Cardiac muscle cell (in vitro differentiated cells and primary cell): Measurements from ENCODE around the gene PSMD5. TPM values are rescaled to one million over a fixed set of nuclear protein-coding genes. Genes with fewer than 3 reads are reported as not detected.

Source experiments
- DNase-seq, 2 donors: peaks; one replicate each; pipeline versions ENCODE4 v3.0.0 to v3.0.0-alpha.2; 2010 to 2017; ENCODE audit warnings: low read depth in 1 of 2, low spot score in 1 of 2
- H3K27ac ChIP-seq: fragments of 200-600 bp; sonication (generic); 2 replicates; pipeline ENCODE4 v1.5.1; 2016
- H3K27me3 ChIP-seq: fragments of 200-600 bp; sonication (generic); 2 replicates; pipeline ENCODE4 v1.6.0; 2016; ENCODE audit warnings: control low read depth
- H3K36me3 ChIP-seq: fragments of 200-600 bp; sonication (generic); 2 replicates; pipeline ENCODE4 v1.5.1; 2016; ENCODE audit warnings: control low read depth
- H3K4me1 ChIP-seq: fragments of 200-600 bp; sonication (generic); 2 replicates; pipeline ENCODE4 v1.8.1; 2017; ENCODE audit warnings: low read depth, mild to moderate bottlenecking, mixed run types
- H3K4me3 ChIP-seq: fragments of 200-600 bp; sonication (generic); 2 replicates; pipeline ENCODE4 v1.5.1; 2016; ENCODE audit warnings: mild to moderate bottlenecking
- H3K9me3 ChIP-seq: fragments of 200-600 bp; sonication (generic); 2 replicates; pipeline ENCODE4 v1.5.1; 2017; ENCODE audit warnings: low read depth, mild to moderate bottlenecking, control low read depth
- CTCF ChIP-seq: IDR thresholded peaks from 2 replicates; pipeline ENCODE4 v1.5.1; 2012; ENCODE audit warnings: low read depth, mild to moderate bottlenecking, low read length
- polyA plus RNA-seq: library from polyadenylated mRNA; unstranded; fragments of >200 nt; fragmentation: Nextera tagmentation; extraction: Ambion mirVana; gene quantifications from 2 replicates; pipeline ENCODE4 v1.2.1, GENCODE V29; 2016
- total RNA-seq: library from RNA; depleted of rRNA; stranded (reverse); fragments of >200 nt; gene quantifications from 2 replicates; pipeline ENCODE4 v1.2.3, GENCODE V29; 2016

The PSMD5 gene
- total and polyA plus RNA-seq, 2 experiments from 2014 or later = 16.0 to 25.3 TPM

- no peak overlapping the region for H3K27ac ChIP-seq
- no peak overlapping the region for H3K4me3 ChIP-seq
- no peak for TF ChIP-seq CTCF
- no peaks in the 10 kb centered on the region for H3K36me3 ChIP-seq
- H3K9me3 ChIP-seq = no peaks in the 10 kb centered on the region
- H3K27me3 ChIP-seq = peaks cover 13% of the 10 kb centered on the region
- no peak for DNase-seq
- no peaks in the 10 kb centered on the region for H3K4me1 ChIP-seq
These were observed 30.8 kb upstream of the PSMD5 start for GRCh38 chr9:120873512-120873911.

- DNase-seq = no peak
- H3K9me3 ChIP-seq = no peaks in the 10 kb centered on the region
- peaks cover 7% of the 10 kb centered on the region for H3K27me3 ChIP-seq
- H3K4me1 ChIP-seq = no peaks in the 10 kb centered on the region
- no peak overlapping the region for H3K27ac ChIP-seq
- no peak for TF ChIP-seq CTCF
- H3K4me3 ChIP-seq = no peak overlapping the region
- H3K36me3 ChIP-seq = no peaks in the 10 kb centered on the region
These were observed 30.2 kb upstream of the PSMD5 start for GRCh38 chr9:120872791-120873502.

GRCh38 chr9:120870206-120870605, 27.5 kb upstream of the PSMD5 start:
- H3K27ac ChIP-seq = no peak overlapping the region
- H3K4me1 ChIP-seq = no peaks in the 10 kb centered on the region
- TF ChIP-seq CTCF = no peak
- H3K36me3 ChIP-seq = no peaks in the 10 kb centered on the region
- no peaks in the 10 kb centered on the region for H3K27me3 ChIP-seq
- H3K9me3 ChIP-seq = no peaks in the 10 kb centered on the region
- no peak overlapping the region for H3K4me3 ChIP-seq
- no peak for DNase-seq

GRCh38 chr9:120869726-120870125, 27.0 kb upstream of the PSMD5 start:
- no peak for TF ChIP-seq CTCF
- Histone ChIP-seq H3K36me3 (no peaks in the 10 kb centered on the region), H3K27ac (no peak overlapping the region), H3K27me3 (no peaks in the 10 kb centered on the region), H3K4me1 (no peaks in the 10 kb centered on the region), H3K4me3 (no peak overlapping the region), H3K9me3 (no peaks in the 10 kb centered on the region)
- DNase-seq = no peak

GRCh38 chr9:120869360-120869687, 26.6 kb upstream of the PSMD5 start:
- Histone ChIP-seq H3K27ac (no peak overlapping the region), H3K4me3 (peak overlapping the region; percentile 19), H3K36me3 (no peaks in the 10 kb centered on the region), H3K9me3 (no peaks in the 10 kb centered on the region), H3K4me1 (no peaks in the 10 kb centered on the region), H3K27me3 (no peaks in the 10 kb centered on the region)
- no peak for TF ChIP-seq CTCF
- no peak for DNase-seq
